Stimulated activated CD4-positive, alpha-beta T cell treated with anti-CD3 and anti-CD28 coated beads, Interleukin-12 subunit alpha, Interleukin-12 subunit beta, amount 100 ng/mL, for 24 hours (primary cell): ENCODE data around the gene SLC1A1.
A peak's percentile ranks its signal among the peaks of the same experiment; 100 is the strongest.
"Not testable (repeated sequence)": the region's sequence is repeated elsewhere in the genome, so short reads cannot be mapped to it uniquely, and the experiment has no call there.

Experiments
- DNase-seq, 2 experiments: peaks; one replicate each; pipeline ENCODE4 v3.0.0-alpha.2; 2020; ENCODE audit warnings: low read depth in 2 of 2

SLC1A1 gene

DNA sequence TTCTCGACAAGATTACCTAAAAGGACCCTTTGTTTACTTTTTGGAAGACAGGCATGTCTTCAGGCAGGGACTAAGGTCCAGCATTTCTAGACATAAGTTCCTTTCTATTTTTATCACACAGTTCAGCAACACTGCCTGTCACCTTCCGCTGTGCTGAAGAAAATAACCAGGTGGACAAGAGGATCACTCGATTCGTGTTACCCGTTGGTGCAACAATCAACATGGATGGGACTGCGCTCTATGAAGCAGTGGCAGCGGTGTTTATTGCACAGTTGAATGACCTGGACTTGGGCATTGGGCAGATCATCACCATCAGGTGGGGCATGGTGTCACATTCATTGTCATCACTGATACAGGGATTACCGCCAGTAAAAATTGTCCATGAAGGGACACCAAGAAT, 86.2 kb downstream of the SLC1A1 start:
- no peak for DNase-seq

DNA sequence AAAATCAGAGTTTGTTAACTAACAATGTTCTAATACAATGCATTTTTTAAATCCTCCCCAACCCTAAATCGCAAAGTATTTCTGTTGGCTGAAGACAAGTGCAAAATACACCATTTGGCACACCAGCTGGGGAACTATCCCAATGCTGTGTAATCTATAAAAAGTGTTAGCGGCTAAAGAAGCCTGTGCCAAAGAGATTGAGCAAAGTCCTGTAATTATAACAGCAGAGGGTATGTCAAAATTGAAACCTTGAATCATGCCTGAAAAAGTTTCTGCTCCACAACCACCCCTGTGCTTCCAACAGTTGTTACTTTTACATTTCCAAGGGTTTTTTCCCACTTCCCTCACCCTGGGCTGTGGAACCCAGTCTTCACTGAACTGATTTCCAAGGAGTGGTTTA, 88.7 kb downstream of the SLC1A1 start:
- no peak for DNase-seq

DNA sequence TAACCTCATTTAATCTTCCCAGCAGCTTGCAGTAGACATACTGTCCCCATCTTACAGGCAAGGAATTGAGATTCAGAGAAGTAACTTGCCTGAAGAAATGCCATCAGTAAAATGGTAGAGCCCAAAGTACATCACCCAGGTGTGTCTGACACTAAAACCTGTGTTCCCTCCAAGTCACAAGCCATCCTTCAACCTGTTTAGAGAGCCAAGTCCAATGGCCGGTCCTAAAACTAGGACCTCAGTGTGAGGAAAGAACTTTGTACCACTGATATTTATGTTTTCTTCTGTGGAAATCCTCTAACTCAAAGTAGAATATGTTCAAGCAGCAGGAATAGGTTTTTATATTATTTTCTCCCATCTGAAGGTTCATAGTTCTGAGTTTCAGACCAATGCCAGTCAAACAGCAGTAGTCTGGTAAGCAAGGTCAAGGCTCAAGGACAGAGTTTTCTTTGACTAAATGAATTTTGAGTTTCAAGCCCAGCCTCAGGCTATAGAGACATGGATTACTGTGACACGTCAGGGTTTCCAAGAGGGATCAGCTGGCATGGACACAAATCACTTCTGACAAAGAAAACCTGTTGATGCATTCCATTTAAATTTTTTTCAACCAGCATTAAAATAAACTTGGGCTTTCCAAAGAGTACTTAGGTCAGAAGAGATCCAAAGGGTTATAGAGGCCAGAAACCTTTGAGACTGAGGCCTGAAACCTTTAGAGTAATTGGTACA, 90.9 kb downstream of the SLC1A1 start:
- DNase-seq = no peak

DNA sequence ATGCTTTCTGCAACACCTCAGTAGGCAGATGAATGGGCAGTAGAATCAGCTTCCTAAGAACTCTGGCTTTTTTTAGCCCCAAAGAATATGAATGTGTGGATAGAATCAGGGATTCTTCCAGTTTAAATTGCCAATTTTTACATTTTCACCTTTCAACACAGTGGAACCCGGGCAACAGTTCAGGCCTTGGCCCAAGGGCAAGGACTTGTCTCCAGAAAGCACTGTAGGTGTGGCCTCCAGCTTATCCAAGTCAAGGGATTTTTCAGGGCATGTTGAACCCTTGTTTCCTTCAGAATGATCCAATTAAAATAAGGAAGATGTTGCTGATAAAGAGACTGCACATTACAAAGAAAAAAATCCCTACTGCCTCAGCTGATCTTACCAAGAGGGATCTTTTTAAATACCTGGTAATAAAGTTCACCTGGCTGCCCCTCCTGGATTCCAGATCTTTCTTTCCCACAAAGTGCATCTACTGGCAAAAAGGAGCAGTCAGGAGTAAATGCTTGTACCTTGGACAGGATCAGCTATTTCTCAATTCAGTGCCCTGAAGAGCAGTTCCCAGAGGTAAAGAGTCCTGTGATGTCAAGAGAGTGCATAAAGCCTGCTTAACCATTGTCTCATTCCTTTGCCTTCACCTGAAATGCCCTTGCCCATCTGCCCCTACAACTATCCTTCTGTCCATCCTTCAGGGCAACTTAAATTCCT, 91.7 kb downstream of the SLC1A1 start:
- DNase-seq = no peak

DNA sequence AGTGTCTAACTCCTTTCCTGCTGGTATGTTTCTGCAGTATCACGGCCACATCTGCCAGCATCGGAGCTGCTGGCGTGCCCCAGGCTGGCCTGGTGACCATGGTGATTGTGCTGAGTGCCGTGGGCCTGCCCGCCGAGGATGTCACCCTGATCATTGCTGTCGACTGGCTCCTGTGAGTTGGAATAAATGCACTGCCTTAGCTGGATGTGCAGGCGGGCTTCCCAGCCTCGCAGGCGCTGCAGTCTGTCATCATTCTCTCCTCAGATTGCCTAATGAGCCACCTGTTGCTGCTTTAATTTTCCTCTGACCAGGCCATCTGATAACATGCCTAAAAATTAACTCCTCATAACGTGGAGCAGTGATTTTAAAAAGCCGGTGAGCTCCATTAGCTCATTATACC, 92.7 kb downstream of the SLC1A1 start:
- DNase-seq = no peak

DNA sequence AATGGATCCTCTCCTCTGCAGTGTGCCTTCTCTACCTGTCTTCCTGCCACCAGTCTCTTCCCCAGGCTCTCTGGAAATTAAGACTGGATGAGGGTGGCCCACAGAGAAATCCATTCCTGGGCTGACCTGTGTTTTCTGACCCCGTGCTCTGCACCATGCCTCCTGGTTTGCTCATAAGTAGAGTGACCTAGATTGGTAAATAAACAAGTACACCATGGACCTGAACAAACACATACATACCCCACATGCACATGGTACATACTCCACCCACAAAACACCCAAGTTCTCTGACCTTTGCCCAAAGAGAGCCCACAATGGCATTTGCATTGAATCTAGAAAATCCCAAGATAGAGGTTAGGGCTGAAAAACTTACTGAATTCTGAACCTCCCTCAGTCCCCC, 94.4 kb downstream of the SLC1A1 start:
- DNase-seq = no peak

DNA sequence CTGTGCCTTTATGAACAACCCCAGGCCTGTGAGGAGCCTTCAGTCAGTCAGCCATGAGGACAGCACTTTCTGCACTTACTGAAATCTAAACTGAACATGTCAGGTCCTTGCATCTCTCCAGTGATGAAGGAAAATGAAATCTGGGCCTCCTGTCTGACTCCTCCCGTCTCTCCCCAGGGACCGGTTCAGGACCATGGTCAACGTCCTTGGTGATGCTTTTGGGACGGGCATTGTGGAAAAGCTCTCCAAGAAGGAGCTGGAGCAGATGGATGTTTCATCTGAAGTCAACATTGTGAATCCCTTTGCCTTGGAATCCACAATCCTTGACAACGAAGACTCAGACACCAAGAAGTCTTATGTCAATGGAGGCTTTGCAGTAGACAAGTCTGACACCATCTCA, 94.9 kb downstream of the SLC1A1 start:
- no peak for DNase-seq

DNA sequence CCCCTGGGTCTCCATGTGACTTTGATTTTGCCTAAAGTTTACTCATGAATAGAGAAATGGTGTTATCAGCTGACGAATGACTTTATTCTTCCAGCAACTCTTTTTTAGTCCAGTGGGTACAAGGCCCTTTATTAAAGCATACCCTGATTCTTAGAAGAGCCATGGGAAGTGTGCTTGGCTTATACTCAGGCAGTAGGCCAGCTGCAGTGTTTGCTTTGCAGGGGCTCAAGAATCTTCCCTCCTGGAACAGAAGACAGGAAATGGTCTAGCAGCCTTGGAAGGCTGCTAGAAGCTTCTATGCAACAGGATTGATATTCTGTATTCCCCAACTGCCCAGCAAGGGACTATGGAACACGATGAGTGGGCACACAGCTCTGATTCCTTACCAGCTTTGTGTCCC, 98.5 kb downstream of the SLC1A1 start:
- no peak for DNase-seq

DNA sequence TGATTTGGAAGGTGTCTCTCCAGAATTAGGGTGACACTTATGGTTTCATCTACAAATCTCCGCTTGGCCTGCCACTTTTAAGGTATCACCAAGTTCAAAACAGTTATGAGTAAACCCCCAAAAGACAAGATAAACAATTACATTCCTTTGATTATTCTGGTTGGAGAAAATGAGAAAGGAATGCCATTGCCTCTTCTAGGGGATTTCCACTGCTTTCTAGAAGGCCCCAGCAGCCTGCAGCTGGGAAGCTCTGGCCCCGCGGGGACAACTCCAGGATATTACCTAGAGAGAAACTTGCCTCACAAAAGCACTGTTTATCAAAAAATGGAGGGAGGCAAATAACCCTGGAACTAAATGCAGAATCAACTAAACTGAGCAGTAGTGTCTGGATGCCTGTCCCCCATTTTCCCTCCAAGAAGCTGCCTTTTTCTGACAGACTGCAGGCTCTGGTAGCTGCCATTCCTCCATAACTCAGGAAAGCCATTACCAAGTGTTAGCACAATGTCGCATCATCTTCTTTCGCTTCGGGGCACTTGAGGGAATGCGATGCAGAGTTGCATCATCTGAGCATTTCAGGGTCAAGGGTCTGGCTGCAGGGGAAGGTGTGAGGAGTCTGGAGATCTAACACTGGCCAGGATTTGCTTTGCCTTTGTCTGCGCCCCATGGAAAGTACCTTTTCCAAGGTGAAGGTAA, 100.3 kb downstream of the SLC1A1 start:
- no peak for DNase-seq

DNA sequence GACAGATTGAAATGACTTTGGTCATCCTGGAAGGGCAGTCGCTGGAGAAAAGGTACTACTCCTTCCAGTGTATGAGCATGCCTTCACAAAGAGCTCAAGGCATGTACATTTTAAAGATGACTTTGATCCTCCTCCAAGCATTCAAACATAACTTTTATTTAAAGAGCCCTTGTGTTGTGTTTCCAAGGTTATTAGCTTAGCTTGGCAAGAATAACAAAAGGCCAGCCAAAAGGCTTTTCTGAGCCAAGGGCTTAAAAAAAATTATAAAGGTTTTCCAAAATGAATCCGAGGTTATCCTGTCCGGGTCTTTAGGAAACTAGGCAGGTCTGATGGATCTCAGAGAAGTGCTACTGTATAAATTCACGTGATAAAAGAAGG, 100.8 kb downstream of the SLC1A1 start:
- no peak for DNase-seq

DNA sequence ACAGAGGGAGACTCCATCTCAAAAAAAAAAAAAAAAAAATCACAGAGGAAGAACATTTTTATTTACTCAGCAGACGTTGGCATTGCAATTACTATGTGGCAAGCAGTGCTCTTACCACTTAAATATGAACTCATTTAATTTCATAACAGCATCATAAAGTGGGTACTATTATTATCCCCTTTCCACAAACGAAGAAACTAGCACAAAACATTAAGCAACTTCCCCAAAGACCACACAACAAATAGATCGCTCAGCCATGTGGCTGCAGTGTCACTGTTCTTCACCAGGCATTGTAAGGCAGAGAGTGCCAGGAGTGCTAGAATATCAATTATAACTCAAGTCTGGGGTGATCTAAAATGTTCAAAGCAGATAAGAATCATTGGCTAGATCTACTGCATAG, 102.0 kb downstream of the SLC1A1 start:
- DNase-seq = no peak

DNA sequence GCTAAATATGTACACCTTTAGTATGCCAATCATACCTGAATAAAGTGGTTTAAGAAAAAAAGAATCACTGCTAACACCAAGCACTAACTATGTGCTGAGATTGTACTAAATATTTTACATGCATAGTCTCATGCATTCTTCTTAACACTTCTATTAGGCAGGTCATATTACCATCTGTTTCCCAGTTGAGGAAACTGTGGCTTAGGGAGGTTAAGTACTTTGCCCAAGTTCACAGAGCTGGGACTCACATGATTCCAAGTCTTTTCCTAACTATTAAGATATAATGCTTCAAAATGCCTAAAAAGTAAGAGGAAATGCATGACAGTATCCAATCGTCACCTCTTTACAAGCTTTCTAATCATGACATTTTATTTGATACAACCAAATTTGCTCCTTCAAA, 102.6 kb downstream of the SLC1A1 start:
- DNase-seq = no peak

DNA sequence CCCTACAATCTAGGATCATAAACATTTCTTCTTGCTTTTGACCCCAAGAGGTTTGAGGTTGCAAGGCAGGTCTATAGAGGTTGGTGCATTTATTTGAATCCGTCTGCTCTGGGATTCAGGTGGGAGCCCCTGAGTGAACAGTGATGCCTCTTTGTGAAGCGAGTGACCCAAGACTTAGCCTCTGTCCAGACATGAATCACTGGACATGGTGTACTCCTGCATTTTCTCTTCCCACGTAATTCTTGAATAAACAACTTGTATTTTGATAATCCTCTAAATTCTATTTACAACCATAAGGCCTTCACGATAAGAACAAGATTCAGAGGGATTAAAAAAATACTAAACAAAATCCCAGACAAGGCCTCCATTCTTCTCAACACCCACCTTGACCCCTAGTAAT, 104.3 kb downstream of the SLC1A1 start:
- no peak for DNase-seq

DNA sequence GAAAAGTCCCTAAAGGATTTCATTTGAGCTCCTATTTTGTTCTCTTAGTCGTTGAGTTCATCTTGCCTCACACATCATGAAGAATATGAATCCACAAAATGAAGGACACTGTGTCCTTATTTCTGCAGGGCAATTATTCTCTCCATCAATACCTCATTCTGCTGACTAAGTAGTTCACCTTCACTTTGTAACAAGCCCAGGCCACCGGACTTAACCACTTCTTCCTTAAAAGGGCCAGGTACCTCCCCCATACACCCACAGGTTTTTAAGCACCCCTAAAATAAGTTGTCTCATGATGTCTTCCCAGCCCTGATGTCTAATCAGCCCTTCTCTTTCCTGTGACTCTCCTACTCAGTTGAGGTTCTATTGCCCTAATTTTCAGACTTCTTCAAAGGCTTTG, 104.7 kb downstream of the SLC1A1 start:
- no peak for DNase-seq

DNA sequence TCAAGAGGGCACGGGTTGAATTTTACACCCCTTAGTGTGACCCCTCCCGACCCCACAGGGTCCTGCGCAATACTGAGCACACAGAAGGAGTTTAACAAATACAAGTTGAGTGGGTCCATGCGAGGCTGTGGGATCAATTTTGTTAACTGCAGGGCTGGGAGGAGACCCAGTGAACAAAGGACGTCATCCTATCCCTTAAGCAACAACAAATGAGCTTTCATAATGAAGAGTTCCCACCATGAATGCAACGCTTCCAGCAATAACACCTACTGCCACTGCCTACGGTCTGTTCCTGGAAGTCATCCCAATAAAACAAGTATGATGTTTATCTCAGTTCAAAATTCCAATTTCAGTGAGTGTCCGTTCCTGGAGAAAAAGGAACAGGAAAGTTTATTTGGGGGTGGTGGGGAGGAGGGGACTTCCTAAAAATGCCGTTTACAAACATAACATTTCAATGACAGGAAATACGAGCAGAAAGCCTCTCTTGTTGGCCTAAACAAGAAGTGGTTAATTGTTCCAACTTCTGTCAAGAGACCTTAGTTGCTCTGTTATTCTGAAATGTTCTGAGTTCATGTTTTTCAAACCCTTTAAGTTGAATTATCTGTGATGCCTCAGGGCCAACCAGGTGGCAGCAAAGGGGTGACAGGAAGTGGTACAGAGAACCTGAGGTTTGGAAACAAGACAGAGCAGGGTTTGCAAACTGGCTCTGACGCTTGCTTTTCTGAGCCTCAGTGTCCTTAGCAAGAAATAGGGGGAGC, 106.1 kb downstream of the SLC1A1 start:
- no peak for DNase-seq

DNA sequence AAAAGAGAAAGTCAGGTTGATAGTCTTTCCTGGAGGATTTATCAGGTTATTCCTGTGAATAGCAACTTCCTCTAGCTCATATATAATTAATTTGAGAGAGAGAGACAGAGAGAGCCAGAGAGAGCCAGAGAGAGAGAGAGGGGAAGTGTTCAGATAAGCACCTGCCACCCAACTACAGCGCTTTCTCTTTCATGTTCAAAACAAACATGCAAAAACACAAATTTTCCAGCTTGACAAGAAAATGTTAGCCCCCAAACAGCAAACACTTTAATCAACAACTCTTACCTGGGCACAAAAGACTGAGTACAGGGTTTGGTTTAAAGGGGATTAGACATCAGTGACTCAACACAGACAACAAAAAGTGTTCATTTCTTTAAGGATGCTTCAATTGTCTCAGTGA, 110.1 kb downstream of the SLC1A1 start:
- no peak for DNase-seq

DNA sequence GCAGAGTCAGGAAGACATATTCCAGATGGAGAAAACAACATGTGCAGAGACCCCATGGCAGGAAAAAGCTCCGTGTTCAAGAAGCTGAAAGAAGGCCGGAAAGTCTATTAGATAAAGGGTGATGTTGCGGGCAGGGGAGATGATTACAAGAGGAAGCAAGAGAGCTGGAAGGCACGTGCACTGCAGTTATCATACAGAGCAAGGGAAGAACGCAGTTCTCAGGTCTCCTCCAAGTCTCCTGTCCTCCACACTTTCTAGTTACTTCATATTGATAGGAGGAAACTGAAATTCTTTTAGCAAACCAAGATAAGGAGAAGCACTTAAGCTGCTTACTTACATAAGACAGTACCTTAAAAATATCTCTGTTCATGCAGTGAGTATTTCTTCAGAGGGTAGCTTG, 113.6 kb downstream of the SLC1A1 start:
- DNase-seq = no peak

DNA sequence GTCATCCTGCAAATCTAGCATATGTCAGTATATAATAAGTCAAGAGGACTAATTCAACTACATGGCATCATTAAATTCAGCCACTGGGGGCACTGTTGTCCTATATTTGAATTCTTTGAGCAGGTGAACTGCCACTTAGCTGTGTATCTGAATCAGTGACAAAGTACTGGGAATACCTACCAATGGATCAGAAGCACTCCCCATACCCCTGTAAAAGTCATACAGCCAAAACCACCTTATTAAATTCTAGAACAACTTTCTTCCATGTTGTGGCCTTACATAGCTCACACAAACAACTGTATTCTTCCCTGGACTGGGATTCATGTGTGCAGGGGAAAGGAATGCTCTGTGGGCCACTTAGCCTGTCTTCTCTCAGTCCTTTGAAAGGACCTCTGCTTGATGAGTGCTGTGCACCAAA, 114.4 kb downstream of the SLC1A1 start:
- DNase-seq = peak; percentile 12 to 62

DNA sequence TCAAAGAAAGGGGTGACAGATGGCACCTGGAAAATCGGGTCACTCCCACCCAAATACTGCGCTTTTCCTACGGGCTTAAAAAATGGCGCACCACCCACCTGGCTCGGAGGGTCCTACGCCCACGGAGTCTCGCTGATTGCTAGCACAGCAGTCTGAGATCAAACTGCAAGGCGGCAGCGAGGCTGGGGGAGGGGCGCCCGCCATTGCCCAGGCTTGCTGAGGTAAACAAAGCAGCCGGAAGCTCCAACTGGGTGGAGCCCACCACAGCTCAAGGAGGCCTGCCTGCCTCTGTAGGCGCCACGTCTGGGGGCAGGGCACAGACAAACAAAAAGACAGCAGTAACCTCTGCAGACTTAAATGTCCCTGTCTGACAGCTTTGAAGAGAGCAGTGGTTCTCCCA, 115.8 kb downstream of the SLC1A1 start:
- DNase-seq = not testable (repeated sequence)

DNA sequence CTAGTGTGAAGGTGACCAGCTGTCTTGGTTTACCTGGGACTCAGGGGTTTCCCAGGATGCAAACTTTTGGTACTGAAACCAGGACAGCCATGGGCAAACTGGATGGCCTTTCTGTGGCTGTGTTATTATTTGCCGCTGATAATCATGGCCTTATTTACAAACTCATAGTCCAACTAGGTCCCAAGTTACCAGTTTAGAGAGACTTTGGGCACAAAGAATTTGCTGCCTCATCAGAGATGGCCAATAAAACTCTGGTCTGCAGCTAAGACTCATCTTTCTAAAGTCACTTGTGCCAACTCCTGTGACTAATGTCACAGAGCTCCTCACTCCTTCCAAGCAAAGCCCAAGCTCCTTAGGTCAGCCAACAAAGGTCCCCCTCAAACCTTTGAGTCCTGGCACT, 124.4 kb downstream of the SLC1A1 start:
- DNase-seq = no peak

DNA sequence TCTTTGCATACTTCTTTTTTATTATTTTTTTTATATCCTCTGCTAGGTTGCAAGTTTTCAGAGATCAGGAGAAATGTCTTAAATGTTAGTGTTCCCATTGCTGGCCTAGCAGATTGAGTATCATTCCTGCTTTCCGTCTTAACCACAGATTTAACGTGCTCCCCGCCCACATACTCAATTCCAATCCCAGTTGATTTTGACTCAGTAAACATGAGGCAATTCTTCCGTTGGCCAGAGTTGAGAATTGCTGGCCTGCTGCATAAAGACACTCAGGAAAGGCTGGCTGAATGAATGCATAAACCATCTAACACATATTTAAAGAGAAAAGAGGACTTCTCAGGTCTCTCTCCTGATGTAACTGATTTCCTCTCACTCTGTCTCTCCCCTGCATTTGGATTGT, 125.0 kb downstream of the SLC1A1 start:
- no peak for DNase-seq

DNA sequence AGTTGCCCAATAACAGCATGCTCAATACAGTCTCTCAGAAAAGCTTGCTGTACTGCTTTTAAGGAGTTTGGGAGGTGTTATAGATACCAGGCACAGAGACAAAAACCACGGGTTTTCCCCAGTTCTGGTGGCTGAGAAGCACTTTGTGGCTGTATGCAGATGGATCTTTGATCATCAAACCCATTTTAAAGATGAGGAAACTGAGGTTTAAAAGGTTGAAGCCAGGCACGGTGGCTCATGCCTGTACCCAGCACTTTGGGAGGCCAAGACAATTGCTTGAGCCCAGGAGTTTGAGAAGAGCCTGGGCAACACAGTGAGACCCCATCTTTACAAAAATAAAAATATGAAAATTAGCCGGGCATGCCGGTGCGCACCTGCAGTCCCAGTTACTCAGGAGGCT, 125.5 kb downstream of the SLC1A1 start:
- no peak for DNase-seq
